H9 (cell line): Measurements from ENCODE around the gene PATL1. TPM values are rescaled to one million over a fixed set of nuclear protein-coding genes. Genes with fewer than 3 reads are reported as not detected.

Experiments used
- DNase-seq: peaks from one replicate; pipeline ENCODE4 v3.0.0-alpha.2; 2017
- H2AFZ ChIP-seq: one replicate; pipeline ENCODE4 v1.6.1; 2013; ENCODE audit warnings: mild to moderate bottlenecking, low read length, control low read depth, moderate library complexity
- H2AK5ac ChIP-seq: 2 replicates; pipeline ENCODE4 v1.6.1; 2013; ENCODE audit warnings: low read length, control low read depth, mixed read lengths; ENCODE audit not compliant: insufficient read length
- H2BK120ac ChIP-seq: one replicate; pipeline ENCODE4 v1.6.1; 2013; ENCODE audit warnings: low read depth, mild to moderate bottlenecking, low read length, control low read depth, inconsistent platforms; ENCODE audit not compliant: poor library complexity, severe bottlenecking
- H2BK12ac ChIP-seq: 2 replicates; pipeline ENCODE4 v1.6.1; 2013; ENCODE audit warnings: low read length, control low read depth, mixed read lengths, low read depth; ENCODE audit not compliant: insufficient read length
- H2BK15ac ChIP-seq: 2 replicates; pipeline ENCODE4 v1.6.1; 2013; ENCODE audit warnings: low read depth, low read length, control low read depth
- H2BK20ac ChIP-seq: one replicate; pipeline ENCODE4 v1.6.1; 2013; ENCODE audit warnings: low read depth, mild to moderate bottlenecking, low read length, control low read depth, inconsistent platforms; ENCODE audit not compliant: poor library complexity, severe bottlenecking
- H2BK5ac ChIP-seq: 2 replicates; pipeline ENCODE4 v1.6.1; 2013; ENCODE audit warnings: low read length, control low read depth, mixed read lengths; ENCODE audit not compliant: insufficient read length
- H3K14ac ChIP-seq: 2 replicates; pipeline ENCODE4 v1.6.1; 2013; ENCODE audit warnings: low read length, control low read depth; ENCODE audit not compliant: insufficient read depth
- H3K18ac ChIP-seq: 2 replicates; pipeline ENCODE4 v1.6.1; 2013; ENCODE audit warnings: low read depth, mild to moderate bottlenecking, mixed read lengths, low read length, control low read depth; ENCODE audit not compliant: insufficient read length
- H3K23ac ChIP-seq: 2 replicates; pipeline ENCODE4 v1.6.1; 2013; ENCODE audit warnings: low read length, control low read depth, mixed read lengths, low read depth; ENCODE audit not compliant: insufficient read length
- H3K23me2 ChIP-seq: 2 replicates; pipeline ENCODE4 v1.6.1; 2013; ENCODE audit warnings: low read depth, mild to moderate bottlenecking, mixed read lengths, low read length, control low read depth; ENCODE audit not compliant: insufficient read length, poor library complexity, severe bottlenecking
- H3K27ac ChIP-seq: 2 replicates; pipeline ENCODE4 v1.5.1; 2013; ENCODE audit warnings: low read length, control low read depth, mixed read lengths, low read depth; ENCODE audit not compliant: insufficient read length
- H3K27me3 ChIP-seq: 2 replicates; pipeline ENCODE4 v1.6.1; 2013; ENCODE audit warnings: low read length, control low read depth, inconsistent platforms; ENCODE audit not compliant: insufficient read depth
- H3K4ac ChIP-seq: 2 replicates; pipeline ENCODE4 v1.6.1; 2013; ENCODE audit warnings: low read depth, mild to moderate bottlenecking, control low read depth, inconsistent platforms, low read length, moderate library complexity
- H3K4me1 ChIP-seq: 2 replicates; pipeline ENCODE4 v1.6.1; 2013; ENCODE audit warnings: low read length, control low read depth, inconsistent platforms; ENCODE audit not compliant: insufficient read depth
- H3K4me2 ChIP-seq: 2 replicates; pipeline ENCODE4 v1.6.1; 2013; ENCODE audit warnings: low read length, control low read depth, mixed read lengths; ENCODE audit not compliant: insufficient read length, insufficient read depth
- H3K56ac ChIP-seq: 2 replicates; pipeline ENCODE4 v1.6.1; 2013; ENCODE audit warnings: low read depth, mild to moderate bottlenecking, mixed read lengths, low read length, control low read depth; ENCODE audit not compliant: insufficient read length
- H3K79me1 ChIP-seq: 2 replicates; pipeline ENCODE4 v1.6.1; 2013; ENCODE audit warnings: low read depth, mild to moderate bottlenecking, moderate library complexity, low read length, control low read depth, inconsistent platforms; ENCODE audit not compliant: insufficient read depth, poor library complexity, severe bottlenecking
- H3K79me2 ChIP-seq: 2 replicates; pipeline ENCODE4 v1.6.1; 2013; ENCODE audit warnings: low read length, control low read depth, inconsistent platforms; ENCODE audit not compliant: insufficient read depth
- H3K9ac ChIP-seq: 2 replicates; pipeline ENCODE4 v1.6.1; 2013; ENCODE audit warnings: low read length, control low read depth, mixed read lengths; ENCODE audit not compliant: insufficient read length; ENCODE audit errors: extremely low read depth
- H3K9me3 ChIP-seq: one replicate; pipeline ENCODE4 v1.6.1; 2013; ENCODE audit warnings: low read depth, low read length, inconsistent platforms; ENCODE audit not compliant: control insufficient read depth
- H3T11ph ChIP-seq: one replicate; pipeline ENCODE4 v1.6.1; 2013; ENCODE audit warnings: mild to moderate bottlenecking, low read length, control low read depth, inconsistent platforms
- H4K20me1 ChIP-seq: one replicate; pipeline ENCODE4 v1.6.1; 2013; ENCODE audit not compliant: control insufficient read depth, insufficient read length, insufficient read depth
- H4K5ac ChIP-seq: 2 replicates; pipeline ENCODE4 v1.6.1; 2013; ENCODE audit warnings: low read depth, mild to moderate bottlenecking, mixed read lengths, low read length, control low read depth; ENCODE audit not compliant: insufficient read length
- H4K8ac ChIP-seq: replicated peaks from 2 replicates; pipeline ENCODE4 v1.6.1; 2013; ENCODE audit warnings: low read length, control low read depth, mixed read lengths, low read depth; ENCODE audit not compliant: insufficient read length
- H4K91ac ChIP-seq: 2 replicates; pipeline ENCODE4 v1.6.1; 2013; ENCODE audit warnings: low read depth, mild to moderate bottlenecking, moderate library complexity, mixed read lengths, low read length, control low read depth; ENCODE audit not compliant: insufficient read length
- H3K27ac Mint-ChIP-seq, 3 experiments: 2 replicates in 2 of 3; 3 replicates in 1 of 3; pipeline ENCODE4 v1.8.0; 2020 to 2021; ENCODE audit warnings: mixed read lengths in 3 of 3, mild to moderate bottlenecking in 1 of 3, moderate library complexity in 1 of 3
- H3K27me3 Mint-ChIP-seq: 2 replicates; pipeline ENCODE4 v1.8.0; 2021; ENCODE audit warnings: low read depth, mild to moderate bottlenecking, moderate library complexity, mixed read lengths
- H3K36me3 Mint-ChIP-seq, 3 experiments: 2 replicates in 2 of 3; 3 replicates in 1 of 3; pipeline ENCODE4 v1.8.0; 2020 to 2021; ENCODE audit warnings: low read depth in 3 of 3, mixed read lengths in 3 of 3; ENCODE audit not compliant: insufficient read depth in 1 of 3
- H3K4me1 Mint-ChIP-seq, 2 experiments: 2 replicates each; pipeline ENCODE4 v1.8.0; 2020; ENCODE audit warnings: mixed read lengths in 2 of 2
- H3K4me3 Mint-ChIP-seq, 2 experiments: 2 replicates in 1 of 2; 3 replicates in 1 of 2; pipeline ENCODE4 v1.8.0; 2020 to 2021; ENCODE audit warnings: mild to moderate bottlenecking in 2 of 2, mixed read lengths in 2 of 2, moderate library complexity in 1 of 2
- H3K9me3 Mint-ChIP-seq, 2 experiments: 2 replicates in 1 of 2; 3 replicates in 1 of 2; pipeline ENCODE4 v1.8.0; 2020; ENCODE audit warnings: mild to moderate bottlenecking in 2 of 2, mixed read lengths in 2 of 2, moderate library complexity in 1 of 2
- CTCF ChIP-seq: fragments of 200-600 bp; sonication (generic); conservative IDR thresholded peaks from 3 replicates; pipeline ENCODE4 v1.8.0; 2021; ENCODE audit warnings: antibody characterized with exemption, mild to moderate bottlenecking
- WGBS: extraction: QIAGEN DNeasy Blood & Tissue Kit; methylation state at CpG from one replicate; pipeline ENCODE4 v1.1.7; 2013; ENCODE audit warnings: missing lambda C conversion rate, low lambda C conversion rate, mixed read lengths; ENCODE audit not compliant: insufficient read length; ENCODE audit errors: extremely low coverage; 5-methylcytosine and 5-hydroxymethylcytosine counted together
- total RNA-seq: library from RNA; stranded (reverse); gene quantifications from 2 replicates; pipeline ENCODE4 v1.2.1, GENCODE V29; 2021

Gene PATL1
- total RNA-seq, 1 experiment from 2014 or later = 31.4 TPM

GRCh38 chr11:59673291-59673690, 4.5 kb upstream of the PATL1 start:
- no peak overlapping the region for H2BK15ac ChIP-seq
- H2BK20ac ChIP-seq = no peak overlapping the region
- no peak overlapping the region for H4K5ac ChIP-seq
- DNase-seq = no peak
- H3K27me3 ChIP-seq = no peaks in the 10 kb centered on the region
- no peak overlapping the region for H2BK5ac ChIP-seq
- H2AFZ ChIP-seq = no peak overlapping the region
- no peak overlapping the region for H2AK5ac ChIP-seq
- no peak overlapping the region for H3K23ac ChIP-seq
- H3K4me2 ChIP-seq = no peak overlapping the region
- no peak for TF ChIP-seq CTCF
- no peak overlapping the region for H2BK12ac ChIP-seq
- Mint-ChIP-seq H3K27ac (no peak overlapping the region), H3K36me3 (no peaks in the 10 kb centered on the region; a peak in 1 of 7 replicates), H3K27me3 (no peaks in the 10 kb centered on the region; the same call in 1 of the 2 replicates), H3K4me1 (peaks cover 7 to 8% of the 10 kb centered on the region in 2 experiments), H3K4me3 (no peak overlapping the region), H3K9me3 (peaks cover 2 to 4% of the 10 kb centered on the region in 2 experiments)
- H3K79me2 ChIP-seq = no peaks in the 10 kb centered on the region
- no CpG with 5 or more reads among the region's 2 CpGs for WGBS
- H4K20me1 ChIP-seq = no peaks in the 10 kb centered on the region
- no peak overlapping the region for H3T11ph ChIP-seq
- H3K4ac ChIP-seq = no peak overlapping the region
- H3K18ac ChIP-seq = no peak overlapping the region
- H3K27ac ChIP-seq = no peak overlapping the region
- H4K91ac ChIP-seq = no peak overlapping the region
- peaks cover 5% of the 10 kb centered on the region for H3K23me2 ChIP-seq
- H3K14ac ChIP-seq = no peak overlapping the region
- H3K9me3 ChIP-seq = no peaks in the 10 kb centered on the region
- no peaks in the 10 kb centered on the region for H3K79me1 ChIP-seq
- no peak overlapping the region for H2BK120ac ChIP-seq
- H3K4me1 ChIP-seq = peaks cover 3% of the 10 kb centered on the region; the same call in 1 of the 2 replicates
- no peak overlapping the region for H3K56ac ChIP-seq
- no peak overlapping the region for H3K9ac ChIP-seq
- no peak overlapping the region for H4K8ac ChIP-seq
